Neural progenitor cell (in vitro differentiated cells): ENCODE data around the gene HPSE2.

ENCODE experiments used
- EZH2 ChIP-seq: fragments of 200-600 bp; sonication (generic); IDR thresholded peaks from 2 replicates; pipeline ENCODE4 v1.6.1; 2017; ENCODE audit warnings: antibody characterized with exemption, mild to moderate bottlenecking, moderate library complexity
- EZH2phosphoT487 ChIP-seq: fragments of 200-600 bp; sonication (generic); IDR thresholded peaks from 2 replicates; pipeline ENCODE4 v1.6.1; 2017; ENCODE audit warnings: antibody characterized with exemption
- TF ChIP-seq, protein P1 (sequence below): fragments of 200-600 bp; sonication (generic); IDR thresholded peaks from 2 replicates; pipeline ENCODE4 v1.5.1; 2017; ENCODE audit warnings: antibody characterized with exemption, mild to moderate bottlenecking

DNA sequence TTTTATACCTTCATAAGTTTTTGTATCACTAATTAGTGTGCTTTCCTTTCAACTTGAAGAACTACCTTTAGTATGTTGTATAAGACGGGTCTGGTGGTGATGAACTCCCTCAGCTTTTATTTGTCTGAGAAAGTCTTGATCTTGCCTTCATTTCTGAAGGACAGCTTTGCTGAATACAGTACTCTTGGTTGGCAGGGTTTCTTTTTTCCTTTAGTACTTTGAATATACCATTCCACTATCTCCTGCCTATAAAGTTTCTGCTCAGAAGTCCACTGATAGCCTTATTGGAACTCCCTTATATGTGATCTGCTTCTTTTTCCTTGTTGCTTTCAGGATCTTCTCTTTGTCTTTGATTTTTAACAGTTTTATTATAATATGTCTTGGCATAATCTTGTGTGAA, 230.9 kb downstream of the HPSE2 start:
- TF ChIP-seq, protein P1, sequence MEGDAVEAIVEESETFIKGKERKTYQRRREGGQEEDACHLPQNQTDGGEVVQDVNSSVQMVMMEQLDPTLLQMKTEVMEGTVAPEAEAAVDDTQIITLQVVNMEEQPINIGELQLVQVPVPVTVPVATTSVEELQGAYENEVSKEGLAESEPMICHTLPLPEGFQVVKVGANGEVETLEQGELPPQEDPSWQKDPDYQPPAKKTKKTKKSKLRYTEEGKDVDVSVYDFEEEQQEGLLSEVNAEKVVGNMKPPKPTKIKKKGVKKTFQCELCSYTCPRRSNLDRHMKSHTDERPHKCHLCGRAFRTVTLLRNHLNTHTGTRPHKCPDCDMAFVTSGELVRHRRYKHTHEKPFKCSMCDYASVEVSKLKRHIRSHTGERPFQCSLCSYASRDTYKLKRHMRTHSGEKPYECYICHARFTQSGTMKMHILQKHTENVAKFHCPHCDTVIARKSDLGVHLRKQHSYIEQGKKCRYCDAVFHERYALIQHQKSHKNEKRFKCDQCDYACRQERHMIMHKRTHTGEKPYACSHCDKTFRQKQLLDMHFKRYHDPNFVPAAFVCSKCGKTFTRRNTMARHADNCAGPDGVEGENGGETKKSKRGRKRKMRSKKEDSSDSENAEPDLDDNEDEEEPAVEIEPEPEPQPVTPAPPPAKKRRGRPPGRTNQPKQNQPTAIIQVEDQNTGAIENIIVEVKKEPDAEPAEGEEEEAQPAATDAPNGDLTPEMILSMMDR: no peak
- TF ChIP-seq EZH2phosphoT487 (no peak), EZH2 (no peak)
